ENCODE measurements around the gene DNAJC17. TPM values are rescaled to one million over a fixed set of nuclear protein-coding genes. Genes with fewer than 3 reads are reported as not detected.

DNAJC17 gene
- total RNA-seq, 2 experiments from 2014 or later, result 24.2 to 39.9 TPM

GRCh38 chr15:40773496-40773895 is 33.8 kb downstream of the DNAJC17 start:
- H3K4me2 ChIP-seq (ENCODE audit: low read length), result no peak overlapping the region
- no peaks in the 10 kb centered on the region for H4K20me1 ChIP-seq (ENCODE audit: insufficient read depth, low read length)
- no peak for DNase-seq (ENCODE audit: low spot score)
- H3K27ac ChIP-seq (ENCODE audit: low read depth, low read length, poor library complexity, severe bottlenecking), result no peak overlapping the region
- no TSS peak for BruUV-seq (replicated peaks)
- peaks cover 58% of the 10 kb centered on the region; the same call in 1 of the 2 replicates for H3K36me3 ChIP-seq (ENCODE audit: insufficient read depth, low read length)
- peaks cover 31% of the 10 kb centered on the region for H3K4me1 ChIP-seq (ENCODE audit: insufficient read depth, low read length, poor library complexity, severe bottlenecking)
- intact Hi-C loops (cut with micrococcal nuclease; ENCODE audit: unreplicated experiment), result no loop called here
- no peaks in the 10 kb centered on the region for H3K9me2 ChIP-seq (ENCODE audit: insufficient read depth, low read length)
- H3K9me3 ChIP-seq (ENCODE audit: low read length), result no peaks in the 10 kb centered on the region
- no peak overlapping the region for H3K4me3 ChIP-seq (ENCODE audit: low read depth, low read length, poor library complexity, severe bottlenecking)
- no peaks in the 10 kb centered on the region for H3K79me2 ChIP-seq (ENCODE audit: insufficient read depth, low read depth, low read length)
- POLR2A ChIA-PET, result no interaction called here
- CTCF ChIA-PET (ENCODE audit: unreplicated experiment), result no interaction called here
- no peak for TF ChIP-seq EZH2phosphoT487 (IDR thresholded peaks at IDR 0.05; ENCODE audit: borderline replicate concordance, low read depth, low read length)
- no peak for TF ChIP-seq CTCF (conservative IDR thresholded peaks at IDR 0.05; ENCODE audit: low read length)
- H2AFZ ChIP-seq (ENCODE audit: low read length), result no peak overlapping the region

- Histone ChIP-seq H3K4me2 (ENCODE audit: low read length) (no peak overlapping the region), H3K27ac (ENCODE audit: low read depth, low read length, poor library complexity, severe bottlenecking) (no peak overlapping the region), H3K4me3 (ENCODE audit: low read depth, low read length, poor library complexity, severe bottlenecking) (no peak overlapping the region), H4K20me1 (ENCODE audit: insufficient read depth, low read length) (no peaks in the 10 kb centered on the region), H3K36me3 (ENCODE audit: insufficient read depth, low read length) (peaks cover 62% of the 10 kb centered on the region; the same call in 1 of the 2 replicates), H2AFZ (ENCODE audit: low read length) (no peak overlapping the region), H3K4me1 (ENCODE audit: insufficient read depth, low read length, poor library complexity, severe bottlenecking) (peaks cover 39% of the 10 kb centered on the region), H3K79me2 (ENCODE audit: insufficient read depth, low read depth, low read length) (no peaks in the 10 kb centered on the region), H3K9me3 (ENCODE audit: low read length) (no peaks in the 10 kb centered on the region), H3K9me2 (ENCODE audit: insufficient read depth, low read length) (no peaks in the 10 kb centered on the region)
- TF ChIP-seq CTCF (conservative IDR thresholded peaks at IDR 0.05; ENCODE audit: low read length) (0 out of 2 replicates have a peak, but pooled peaks have one; percentile 10), EZH2phosphoT487 (IDR thresholded peaks at IDR 0.05; ENCODE audit: borderline replicate concordance, low read depth, low read length) (no peak)
- no TSS peak for BruUV-seq (replicated peaks)
- intact Hi-C loops (cut with micrococcal nuclease; ENCODE audit: unreplicated experiment), result no loop called here
- ChIA-PET CTCF (ENCODE audit: unreplicated experiment) (no interaction called here), POLR2A (no interaction called here)
- no peak for DNase-seq (ENCODE audit: low spot score)
Observed at GRCh38 chr15:40772014-40772413, 35.3 kb downstream of the DNAJC17 start.

- Histone ChIP-seq H2AFZ (ENCODE audit: low read length) (no peak overlapping the region), H3K4me1 (ENCODE audit: insufficient read depth, low read length, poor library complexity, severe bottlenecking) (peaks cover 43% of the 10 kb centered on the region), H3K27ac (ENCODE audit: low read depth, low read length, poor library complexity, severe bottlenecking) (peak overlapping the region; percentile 97), H3K9me2 (ENCODE audit: insufficient read depth, low read length) (no peaks in the 10 kb centered on the region), H3K4me2 (ENCODE audit: low read length) (peak overlapping the region; percentile 80), H3K9me3 (ENCODE audit: low read length) (no peaks in the 10 kb centered on the region), H3K36me3 (ENCODE audit: insufficient read depth, low read length) (peaks cover 62% of the 10 kb centered on the region; the same call in 1 of the 2 replicates), H4K20me1 (ENCODE audit: insufficient read depth, low read length) (no peaks in the 10 kb centered on the region), H3K79me2 (ENCODE audit: insufficient read depth, low read depth, low read length) (no peaks in the 10 kb centered on the region), H3K4me3 (ENCODE audit: low read depth, low read length, poor library complexity, severe bottlenecking) (peak overlapping the region; percentile 61)
- TF ChIP-seq CTCF (conservative IDR thresholded peaks at IDR 0.05; ENCODE audit: low read length) (no peak), EZH2phosphoT487 (IDR thresholded peaks at IDR 0.05; ENCODE audit: borderline replicate concordance, low read depth, low read length) (no peak)
- BruUV-seq (replicated peaks), result no TSS peak
- POLR2A ChIA-PET, result interaction anchor here (1.5 to 3.3 kb wide), 3 partner anchors 11 to 206 kb away, joined by 3 to 15 read pairs (median 9); partner anchors contain the start of gene CCDC32
- no peak for DNase-seq (ENCODE audit: low spot score)
- intact Hi-C loops (cut with micrococcal nuclease; ENCODE audit: unreplicated experiment), result no loop called here
- CTCF ChIA-PET (ENCODE audit: unreplicated experiment), result no interaction called here
Observed at GRCh38 chr15:40771242-40771641, 36.0 kb downstream of the DNAJC17 start.

Measured in OCI-LY7 (cell line).